Melanocyte of skin (primary cell): ENCODE measurements around the gene KRTAP3-2. TPM values are rescaled to one million over a fixed set of nuclear protein-coding genes. Genes with fewer than 3 reads are reported as not detected.

Source experiments
- small RNA-seq, 2 donors: library from RNA; depleted of rRNA; stranded (forward); fragments of <200 nt; gene quantifications; one replicate each; pipeline ENCODE3, GENCODE V24; 2012
- total RNA-seq, 2 donors: library from RNA; depleted of rRNA; stranded (reverse); fragments of >200 nt; gene quantifications; 2 replicates each; pipeline ENCODE4 v1.2.3, GENCODE V29; 2012

KRTAP3-2 gene
- not detected for total RNA-seq

DNA sequence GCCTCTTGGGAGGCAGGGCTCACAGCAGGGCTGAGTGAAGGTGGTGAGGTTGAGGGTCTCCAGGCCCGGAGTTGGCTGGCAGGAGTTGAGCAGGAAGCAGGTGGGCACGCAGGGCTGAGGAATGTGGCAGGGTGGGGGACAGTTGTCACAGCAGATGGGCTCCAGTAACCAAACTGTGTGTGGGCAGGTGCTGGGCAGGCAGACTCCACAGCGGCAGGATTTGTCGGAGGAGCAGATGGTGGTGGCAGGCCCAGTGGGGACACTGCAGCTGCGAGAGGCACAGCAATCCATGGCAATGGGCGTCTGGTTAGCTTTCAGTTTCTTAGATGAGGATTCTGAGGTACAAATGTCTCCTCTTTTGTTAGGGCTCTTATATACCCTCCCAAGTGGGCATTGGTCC is at the start of gene KRTAP3-2:
Gene KRTAP3-2, minus strand, starts transcription at position 344 of the 400 bp plus-strand sequence. Its CDS starts 53 bp downstream, at position 291.

DNA sequence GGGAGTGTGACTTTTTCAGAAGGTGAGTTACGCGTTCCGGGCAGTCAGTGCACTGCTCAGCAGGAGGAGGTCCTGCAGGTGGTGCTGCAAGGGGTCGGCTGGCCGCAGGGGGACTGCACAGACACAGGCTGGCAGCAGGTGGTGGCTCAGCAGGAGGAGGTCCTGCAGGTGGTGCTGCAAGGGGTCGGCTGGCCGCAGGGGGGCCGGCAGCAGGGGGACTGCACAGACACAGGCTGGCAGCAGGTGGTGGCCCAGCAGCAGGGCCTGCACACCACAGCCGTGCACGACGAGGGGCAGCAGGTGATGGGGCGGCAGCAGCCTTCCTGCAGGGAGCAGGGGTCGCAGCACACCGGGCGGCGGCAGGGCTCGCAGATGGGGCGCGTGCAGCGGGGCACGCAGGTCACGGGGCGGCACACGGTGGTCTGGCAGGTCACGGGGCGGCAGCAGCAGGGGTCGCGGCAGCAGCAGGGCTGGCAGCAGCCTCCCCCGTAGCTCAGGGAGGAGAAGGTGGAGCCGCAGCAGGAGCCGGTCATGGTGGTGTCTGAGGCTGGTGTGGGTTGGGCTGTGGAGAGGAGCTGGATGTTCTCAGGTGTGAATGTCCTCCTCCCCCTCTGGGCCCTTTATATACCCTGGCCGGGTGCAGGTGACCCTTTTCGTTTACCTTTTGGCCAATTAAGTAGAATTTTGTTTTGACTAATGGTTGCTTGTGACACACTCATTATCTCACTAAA is 47.2 kb upstream of the KRTAP3-2 start, which contains the start of gene KRTAP2-1:
Gene KRTAP2-1, minus strand, starts transcription at position 582 of the 731 bp plus-strand sequence. Its CDS starts 49 bp downstream, at position 533.

DNA sequence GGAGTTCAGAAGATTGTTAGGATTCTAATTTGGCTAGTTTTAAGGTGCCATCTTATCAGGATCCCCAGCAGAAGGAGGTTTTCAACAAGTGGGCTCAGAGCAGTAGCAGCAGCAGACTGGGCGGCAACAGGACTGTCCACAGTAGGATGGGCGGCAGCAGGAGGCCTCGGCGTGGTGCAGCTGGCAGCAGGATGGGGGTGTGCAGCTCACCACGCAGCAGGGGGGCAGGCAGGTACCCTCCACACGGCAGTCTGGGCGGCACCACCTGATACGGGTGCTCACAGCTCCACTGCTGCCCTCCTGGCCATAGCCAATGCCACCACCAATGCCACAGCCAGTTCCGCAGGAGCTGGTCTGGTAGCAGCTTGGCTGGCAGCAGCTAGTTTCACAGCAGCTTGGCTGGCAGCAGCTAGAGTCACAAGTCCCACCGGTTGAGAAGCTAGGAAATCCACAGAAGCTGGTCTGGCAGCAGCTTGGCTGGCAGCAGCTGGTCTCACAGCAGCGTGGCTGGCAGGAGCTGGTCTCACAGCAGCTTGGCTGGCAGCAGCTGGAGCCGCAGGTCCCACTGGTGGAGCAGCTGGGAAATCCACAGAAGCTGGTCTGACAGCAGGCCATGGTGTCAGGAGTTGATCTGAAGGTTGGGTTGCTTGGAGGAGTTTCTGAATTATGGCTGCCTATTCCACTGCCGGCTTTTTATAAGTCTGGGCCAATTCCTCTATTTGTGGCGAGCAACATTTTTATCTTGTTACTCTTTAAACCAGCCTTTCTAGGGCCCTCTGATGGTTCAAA is 41.3 kb upstream of the KRTAP3-2 start, which contains the start of gene KRTAP1-1:
Gene KRTAP1-1, minus strand, starts transcription at position 668 of the 789 bp plus-strand sequence. Its CDS starts 53 bp downstream, at position 615.

DNA sequence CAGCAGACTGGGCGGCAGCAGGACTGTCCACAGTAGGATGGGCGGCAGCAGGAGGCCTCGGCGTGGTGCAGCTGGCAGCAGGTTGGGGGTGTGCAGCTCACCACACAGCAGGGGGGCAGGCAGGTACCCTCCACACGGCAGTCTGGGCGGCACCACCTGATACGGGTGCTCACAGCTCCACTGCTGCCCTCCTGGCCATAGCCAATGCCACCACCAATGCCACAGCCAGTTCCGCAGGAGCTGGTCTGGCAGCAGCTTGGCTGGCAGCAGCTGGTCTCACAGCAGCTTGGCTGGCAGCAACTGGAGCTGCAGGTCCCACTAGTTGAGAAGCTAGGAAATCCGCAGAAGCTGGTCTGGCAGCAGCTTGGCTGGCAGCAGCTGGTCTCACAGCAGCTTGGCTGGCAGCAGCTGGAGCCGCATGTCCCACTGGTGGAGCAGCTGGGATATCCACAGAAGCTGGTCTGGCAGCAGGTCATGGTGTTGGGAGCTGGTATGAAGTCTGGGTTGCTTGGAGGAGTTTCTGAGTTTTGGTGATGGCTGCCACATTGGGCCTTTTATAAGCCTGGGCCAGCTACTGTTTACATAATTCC is 34.7 kb upstream of the KRTAP3-2 start, which contains the start of gene KRTAP1-3:
Gene KRTAP1-3, minus strand, starts transcription at position 529 of the 590 bp plus-strand sequence. Its CDS starts 53 bp downstream, at position 476.

DNA sequence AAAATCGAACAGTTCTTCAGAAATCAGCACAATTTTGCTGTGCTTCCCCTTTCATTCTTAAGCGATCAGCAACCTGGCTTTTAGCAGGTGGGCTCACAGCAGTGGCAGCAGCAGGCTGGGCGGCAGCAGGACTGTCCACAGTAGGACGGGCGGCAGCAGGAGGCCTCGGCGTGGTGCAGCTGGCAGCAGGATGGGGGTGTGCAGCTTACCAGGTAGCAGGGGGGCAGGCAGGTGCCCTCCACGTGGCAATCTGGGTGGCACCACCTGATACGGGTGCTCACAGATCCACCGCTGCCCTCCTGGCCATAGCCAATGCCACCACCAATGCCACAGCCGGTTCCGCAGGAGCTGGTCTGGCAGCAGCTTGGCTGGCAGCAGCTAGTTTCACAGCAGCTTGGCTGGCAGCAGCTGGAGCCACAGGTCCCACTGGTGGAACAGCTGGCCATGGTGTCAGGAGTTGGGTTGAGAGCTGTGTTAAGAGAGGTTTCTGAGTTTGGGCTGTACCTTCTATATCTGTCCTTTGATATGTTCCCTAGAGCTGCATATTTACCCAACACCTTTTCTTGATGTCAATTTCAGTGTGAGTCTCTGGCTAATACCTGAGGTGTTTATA is 30.0 kb upstream of the KRTAP3-2 start, which contains the start of gene KRTAP1-4:
Gene KRTAP1-4, minus strand, starts transcription at position 563 of the 613 bp plus-strand sequence. Its CDS starts 117 bp downstream, at position 446.

DNA sequence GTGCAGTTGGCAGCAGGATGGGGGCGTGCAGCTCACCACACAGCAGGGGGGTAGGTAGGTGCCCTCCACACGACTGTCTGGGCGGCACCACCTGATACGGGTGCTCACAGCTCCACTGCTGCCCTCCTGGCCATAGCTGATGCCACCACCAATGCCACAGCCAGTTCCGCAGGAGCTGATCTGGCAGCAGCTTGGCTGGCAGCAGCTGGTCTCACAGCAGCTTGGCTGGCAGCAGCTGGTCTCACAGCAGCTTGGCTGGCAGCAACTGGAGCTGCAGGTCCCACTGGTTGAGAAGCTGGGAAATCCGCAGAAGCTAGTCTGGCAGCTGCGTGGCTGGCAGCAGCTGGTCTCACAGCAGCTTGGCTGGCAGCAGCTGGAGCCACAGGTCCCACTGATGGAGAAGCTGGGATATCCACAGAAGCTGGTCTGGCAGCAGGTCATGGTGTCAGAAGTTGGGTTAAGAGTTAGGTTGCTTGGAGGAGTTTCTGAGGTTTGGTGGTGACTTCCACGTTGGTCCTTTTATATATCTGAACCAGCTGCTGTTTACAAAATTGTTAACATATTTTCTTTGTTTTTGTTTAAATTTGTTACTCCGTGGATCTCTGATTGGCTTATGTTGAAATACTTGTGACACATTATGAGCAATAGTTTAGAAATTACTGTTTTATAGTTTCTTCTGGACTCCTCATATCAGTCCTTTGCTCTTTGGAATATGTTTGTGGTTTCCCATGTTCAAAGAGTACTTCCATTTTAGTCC is 27.2 kb upstream of the KRTAP3-2 start, which contains the start of gene KRTAP1-5:
Gene KRTAP1-5, minus strand, starts transcription at position 494 of the 757 bp plus-strand sequence. Its CDS starts 53 bp downstream, at position 441.

DNA sequence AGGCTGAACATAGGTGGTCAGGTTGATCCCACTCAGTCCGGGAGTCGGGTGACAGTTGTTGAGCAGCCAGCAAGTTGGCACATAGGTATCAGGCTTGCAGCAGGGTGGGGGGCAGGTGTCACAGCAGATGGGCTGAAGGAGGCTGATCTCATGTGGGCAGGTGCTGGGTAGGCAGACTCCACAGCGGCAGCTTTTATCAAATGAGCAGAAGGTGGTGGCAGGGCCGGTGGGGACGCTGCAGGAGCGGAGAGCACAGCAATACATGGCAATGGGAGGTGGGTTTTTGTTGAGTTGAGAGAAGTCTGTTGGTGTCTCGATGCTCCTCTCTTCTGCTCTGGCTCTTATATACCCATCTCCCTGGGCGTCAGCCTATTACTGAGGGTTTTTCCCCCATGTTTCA is 9.1 kb upstream of the KRTAP3-2 start, which contains the start of gene KRTAP3-1:
Gene KRTAP3-1, minus strand, starts transcription at position 318 of the 400 bp plus-strand sequence. Its CDS starts 54 bp downstream, at position 264.

DNA sequence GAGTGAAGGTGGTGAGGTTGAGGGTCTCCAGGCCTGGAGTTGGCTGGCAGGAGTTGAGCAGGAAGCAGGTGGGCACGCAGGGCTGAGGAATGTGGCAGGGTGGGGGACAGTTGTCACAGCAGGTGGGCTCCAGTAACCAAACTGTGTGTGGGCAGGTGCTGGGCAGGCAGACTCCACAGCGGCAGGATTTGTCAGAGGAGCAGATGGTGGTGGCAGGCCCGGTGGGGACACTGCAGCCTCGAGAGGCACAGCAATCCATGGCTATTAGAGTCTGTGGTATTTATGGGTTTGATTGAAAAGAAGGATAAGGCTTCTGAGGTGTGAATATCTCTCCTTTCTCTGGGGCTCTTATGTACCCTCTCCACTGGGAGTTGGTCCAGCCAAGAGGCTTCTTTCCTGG is 5.9 kb downstream of the KRTAP3-2 start, which contains the start of gene KRTAP3-3:
Gene KRTAP3-3, minus strand, starts transcription at position 326 of the 400 bp plus-strand sequence. Its CDS starts 67 bp downstream, at position 259.

DNA sequence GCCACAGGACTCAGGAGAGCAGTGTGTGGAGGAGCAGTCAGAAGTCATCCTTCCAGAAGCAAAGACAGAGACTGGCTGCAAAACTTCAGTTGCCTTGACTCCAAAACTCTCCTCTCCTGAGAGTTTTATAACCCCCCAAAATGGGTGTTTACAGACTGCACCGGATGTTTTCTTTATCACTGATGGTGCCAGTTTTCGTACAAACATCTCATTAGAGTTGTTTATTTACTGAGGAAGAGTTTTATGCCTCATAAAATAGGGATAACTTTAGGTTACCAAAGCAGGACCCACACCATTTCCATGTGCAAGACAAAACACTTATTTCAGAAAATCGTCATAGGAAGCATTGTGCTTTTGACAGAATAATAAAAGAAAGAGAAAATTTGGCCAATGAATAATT is 15.5 kb downstream of the KRTAP3-2 start, which contains the start of gene KRT40:
Gene KRT40, minus strand, starts transcription at position 101 of the 400 bp plus-strand sequence. Its CDS starts 53 bp downstream, at position 48.

DNA sequence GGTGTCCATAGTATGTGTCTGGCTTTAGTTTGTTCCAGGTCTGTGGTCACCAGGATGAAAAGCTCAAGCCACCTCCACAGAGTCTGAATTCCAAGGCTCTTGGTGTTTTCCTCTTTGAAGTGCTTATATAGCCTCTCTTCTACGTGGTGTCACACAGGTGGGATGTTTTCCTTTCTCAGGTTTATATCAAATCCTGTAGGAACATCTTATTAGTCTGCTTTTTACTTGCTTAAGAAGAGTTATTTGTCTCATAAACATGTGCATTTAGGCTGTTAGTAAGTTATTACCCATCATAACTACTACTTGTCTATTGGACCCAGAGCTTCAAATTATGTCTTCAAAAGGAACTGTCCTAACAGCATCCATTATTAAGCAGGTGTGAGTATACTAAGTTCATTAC is 32.9 kb downstream of the KRTAP3-2 start, which contains the start of gene KRT39:
Gene KRT39, minus strand, starts transcription at position 101 of the 400 bp plus-strand sequence. Its CDS starts 92 bp downstream, at position 9.

Small RNA genes lying within 50 kb of the gene (small RNA-seq; reads per million reads assigned to genes)
- 0 reads per million in 2 donors for gene KRTAP3-4P

Other genes starting within 250 kb of the KRTAP3-2 start
- gene KRT25, start 244.6 kb downstream of the KRTAP3-2 start, total RNA-seq: not detected
- not detected for gene KRT26, start 227.7 kb downstream of the KRTAP3-2 start, total RNA-seq
- 1 to 10 TPM in 1 of 2 donors, not detected in 1; 1.3 TPM for gene KRT27, start 217.4 kb downstream of the KRTAP3-2 start, total RNA-seq
- not detected for gene KRT28, start 199.9 kb downstream of the KRTAP3-2 start, total RNA-seq
- gene KRT10, start 177.3 kb downstream of the KRTAP3-2 start, total RNA-seq: 1 to 10 TPM; 1.7 to 3.0 TPM
- gene KRT12, start 132.7 kb downstream of the KRTAP3-2 start, total RNA-seq: under 1 TPM in 1 of 2 donors, not detected in 1; 0.34 TPM
- not detected for gene KRT20, start 114.7 kb downstream of the KRTAP3-2 start, total RNA-seq
- not detected for gene KRT23, start 62.3 kb downstream of the KRTAP3-2 start, total RNA-seq
- gene KRT39, start 33.0 kb downstream of the KRTAP3-2 start, total RNA-seq: not detected
- gene KRT40, start 15.6 kb downstream of the KRTAP3-2 start, total RNA-seq: not detected
- not detected for gene KRTAP3-3, start 5.7 kb downstream of the KRTAP3-2 start, total RNA-seq
- gene KRTAP3-1, start 9.2 kb upstream of the KRTAP3-2 start, total RNA-seq: not detected
- not detected for gene KRTAP1-5, start 27.3 kb upstream of the KRTAP3-2 start, total RNA-seq
- not detected for gene KRTAP1-4, start 30.3 kb upstream of the KRTAP3-2 start, total RNA-seq
- gene KRTAP1-3, start 35.0 kb upstream of the KRTAP3-2 start, total RNA-seq: not detected
- not detected for gene KRTAP1-1, start 41.5 kb upstream of the KRTAP3-2 start, total RNA-seq
- not detected for gene KRTAP2-1, start 47.4 kb upstream of the KRTAP3-2 start, total RNA-seq
- gene KRTAP2-2, start 55.3 kb upstream of the KRTAP3-2 start, total RNA-seq: not detected
- gene KRTAP2-3, start 60.2 kb upstream of the KRTAP3-2 start, total RNA-seq: not detected
- gene KRTAP2-4, start 66.0 kb upstream of the KRTAP3-2 start, total RNA-seq: not detected
- not detected for gene KRTAP4-7, start 84.2 kb upstream of the KRTAP3-2 start, total RNA-seq
- not detected for gene KRTAP4-8, start 98.2 kb upstream of the KRTAP3-2 start, total RNA-seq
- gene KRTAP4-16, start 102.3 kb upstream of the KRTAP3-2 start, total RNA-seq: not detected
- not detected for gene KRTAP4-9, start 105.5 kb upstream of the KRTAP3-2 start, total RNA-seq
- gene KRTAP4-11, start 118.5 kb upstream of the KRTAP3-2 start, total RNA-seq: not detected
- gene KRTAP4-12, start 124.3 kb upstream of the KRTAP3-2 start, total RNA-seq: not detected
- not detected for gene KRTAP4-6, start 140.6 kb upstream of the KRTAP3-2 start, total RNA-seq
- not detected for gene KRTAP4-5, start 149.9 kb upstream of the KRTAP3-2 start, total RNA-seq
- not detected for gene KRTAP4-4, start 160.8 kb upstream of the KRTAP3-2 start, total RNA-seq
- not detected for gene KRTAP4-3, start 168.3 kb upstream of the KRTAP3-2 start, total RNA-seq
- gene KRTAP4-2, start 178.3 kb upstream of the KRTAP3-2 start, total RNA-seq: not detected
- not detected for gene KRTAP4-1, start 185.0 kb upstream of the KRTAP3-2 start, total RNA-seq
- gene KRTAP9-1, start 190.0 kb upstream of the KRTAP3-2 start, total RNA-seq: not detected
- gene KRTAP9-2, start 226.7 kb upstream of the KRTAP3-2 start, total RNA-seq: not detected
- gene KRTAP9-3, start 232.5 kb upstream of the KRTAP3-2 start, total RNA-seq: not detected
- not detected for gene KRTAP9-8, start 238.1 kb upstream of the KRTAP3-2 start, total RNA-seq
- not detected for gene KRTAP9-4, start 249.8 kb upstream of the KRTAP3-2 start, total RNA-seq